Mesenteric fat pad (tissue), 1 donor: ENCODE results near the gene TMPRSS6. TPM values are rescaled to one million over a fixed set of nuclear protein-coding genes. Genes with fewer than 3 reads are reported as not detected.

Experiments
- DNase-seq: peaks from one replicate; pipeline ENCODE4 v3.0.0-alpha.2; 2020; ENCODE audit warnings: low spot score
- total RNA-seq: library from RNA; stranded (reverse); fragmentation: NEBNext Ultra II Directional; extraction: Animal tissue kit (Norgen Biotek cat#: 25700); gene quantifications from one replicate; pipeline ENCODE4 v1.2.1, GENCODE V29; 2021
- donor health status: DM: yes; HTN: yes; CAD: no.

TMPRSS6 gene
- total RNA-seq, 1 donor from 2014 or later, result not detected

DNA sequence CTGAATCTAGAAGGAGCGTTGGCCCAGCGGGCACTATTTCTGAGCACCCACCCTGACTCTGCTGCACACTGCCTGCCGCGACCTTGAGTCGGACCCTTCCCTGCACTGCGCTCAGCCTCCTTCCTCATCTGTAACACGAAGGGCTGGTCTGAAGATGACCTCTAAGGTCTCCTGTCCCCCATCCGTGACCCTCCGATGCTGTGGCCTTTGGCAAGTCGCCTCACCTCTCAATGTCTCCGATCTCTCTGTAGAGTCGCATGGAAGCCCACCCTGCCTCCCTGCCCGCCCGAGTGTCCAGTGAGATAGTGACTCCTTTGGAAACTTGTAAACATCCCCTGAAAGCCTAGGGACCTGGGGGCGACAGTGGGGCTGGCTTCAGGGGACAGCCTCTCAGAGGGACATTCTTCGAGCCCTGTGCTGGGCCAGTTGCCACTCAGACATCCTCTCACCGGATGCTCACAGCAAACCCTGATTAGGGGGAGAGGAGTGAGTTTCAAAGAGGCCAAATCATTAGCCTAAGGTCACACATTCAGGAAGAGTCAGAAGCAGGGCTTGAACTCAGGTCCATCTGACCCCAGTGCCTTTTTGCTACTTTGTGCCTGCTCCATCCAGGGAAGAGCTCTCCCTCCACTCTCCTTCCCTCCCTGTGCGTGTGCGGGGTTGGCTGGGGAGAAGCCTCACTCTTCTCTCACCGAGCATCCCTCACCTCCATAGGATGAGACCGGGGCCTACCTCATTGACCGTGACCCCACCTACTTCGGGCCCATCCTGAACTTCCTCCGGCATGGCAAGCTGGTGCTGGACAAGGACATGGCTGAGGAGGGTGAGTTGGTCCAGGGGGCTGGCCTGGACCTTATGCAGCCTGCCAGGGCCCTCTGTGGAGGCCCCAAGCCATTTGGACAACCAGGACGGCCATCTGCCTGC lies 56.9 kb downstream of the TMPRSS6 start:
- no peak for DNase-seq

DNA sequence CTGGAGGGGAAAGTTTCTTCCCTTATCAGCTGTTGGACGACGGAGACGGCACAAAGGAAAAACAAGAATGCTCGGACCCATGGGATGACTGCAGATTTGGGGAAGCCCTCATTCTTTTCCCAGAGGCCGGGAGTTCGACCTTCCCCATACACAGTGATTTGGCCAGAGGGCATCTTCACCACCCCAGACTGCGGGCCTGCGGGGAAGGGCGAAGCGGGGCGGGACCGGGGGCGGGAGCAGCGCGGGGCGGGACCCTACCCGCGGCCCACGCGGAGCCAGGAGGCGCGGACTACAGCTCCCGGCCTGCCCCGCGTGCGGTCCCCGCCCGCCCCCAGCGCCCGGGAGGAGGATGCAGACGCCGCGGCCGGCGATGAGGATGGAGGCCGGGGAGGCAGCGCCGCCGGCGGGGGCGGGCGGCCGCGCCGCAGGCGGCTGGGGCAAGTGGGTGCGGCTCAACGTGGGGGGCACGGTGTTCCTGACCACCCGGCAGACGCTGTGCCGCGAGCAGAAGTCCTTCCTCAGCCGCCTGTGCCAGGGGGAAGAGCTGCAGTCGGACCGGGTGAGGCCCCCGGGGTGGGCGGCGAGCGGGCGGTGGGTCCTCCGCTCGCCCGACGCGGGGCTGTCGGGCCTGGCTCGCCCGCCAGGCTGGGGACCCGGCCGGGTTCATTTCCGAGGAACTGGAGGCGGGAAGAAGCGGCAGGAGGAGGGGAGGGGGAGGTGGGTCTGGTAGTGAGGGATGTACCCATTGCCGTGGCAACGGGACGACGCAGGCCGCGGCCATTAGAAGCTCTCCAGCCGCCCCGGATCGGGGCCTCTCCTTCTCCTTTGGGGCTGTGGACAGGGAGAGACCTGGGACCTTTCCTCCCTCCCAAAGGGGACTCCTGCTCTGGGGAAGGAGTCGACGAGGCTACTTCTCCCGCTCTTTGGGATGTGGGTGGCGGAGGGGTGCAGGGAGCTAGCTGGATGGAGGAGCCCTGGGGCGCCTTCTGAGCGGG lies 57.8 kb downstream of the TMPRSS6 start, which contains the start of gene KCTD17:
Gene KCTD17, plus strand, starts transcription at position 352 of the 995 bp plus-strand sequence. Its CDS starts 19 bp downstream, at position 371.
- no peak for DNase-seq

DNA sequence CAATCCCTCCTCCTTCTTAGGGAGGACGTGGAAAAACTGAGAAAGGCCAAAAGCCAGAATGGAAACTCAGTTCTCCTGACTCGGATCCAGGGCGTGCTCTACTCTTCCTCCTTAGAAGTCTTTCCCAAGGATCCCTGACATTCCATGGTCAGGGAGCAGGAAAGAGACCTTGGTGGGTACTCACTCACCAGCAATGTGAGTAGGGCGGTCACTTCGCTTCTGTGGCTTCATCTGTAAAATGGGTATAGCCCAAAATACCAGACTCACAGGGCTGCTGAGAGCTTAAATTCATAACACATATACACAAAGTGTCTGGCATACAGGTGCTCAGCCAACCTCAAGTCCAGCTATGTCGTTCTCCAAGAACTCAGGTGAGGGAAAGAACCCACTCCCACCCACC lies 58.6 kb downstream of the TMPRSS6 start:
- DNase-seq, result no peak

DNA sequence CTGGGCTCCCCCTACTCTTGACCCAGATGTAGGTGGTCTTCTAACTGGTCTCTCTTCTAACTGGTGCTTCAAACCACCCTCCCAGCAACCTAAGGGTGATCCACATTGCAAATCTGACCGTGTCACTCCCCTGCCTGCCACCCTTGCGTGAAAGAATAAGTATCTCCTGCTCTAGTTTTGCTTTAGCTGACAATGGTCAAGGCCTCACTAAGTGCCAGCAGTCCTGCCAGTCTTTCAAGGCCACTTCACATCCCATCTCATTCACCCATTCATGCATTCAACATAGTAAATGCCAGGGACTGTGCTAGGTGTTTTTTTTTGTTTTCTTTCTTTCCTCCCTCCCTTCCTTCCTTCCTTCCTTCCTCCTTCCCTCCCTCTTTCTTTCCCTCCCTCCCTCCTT lies 60.3 kb downstream of the TMPRSS6 start:
- no peak for DNase-seq

DNA sequence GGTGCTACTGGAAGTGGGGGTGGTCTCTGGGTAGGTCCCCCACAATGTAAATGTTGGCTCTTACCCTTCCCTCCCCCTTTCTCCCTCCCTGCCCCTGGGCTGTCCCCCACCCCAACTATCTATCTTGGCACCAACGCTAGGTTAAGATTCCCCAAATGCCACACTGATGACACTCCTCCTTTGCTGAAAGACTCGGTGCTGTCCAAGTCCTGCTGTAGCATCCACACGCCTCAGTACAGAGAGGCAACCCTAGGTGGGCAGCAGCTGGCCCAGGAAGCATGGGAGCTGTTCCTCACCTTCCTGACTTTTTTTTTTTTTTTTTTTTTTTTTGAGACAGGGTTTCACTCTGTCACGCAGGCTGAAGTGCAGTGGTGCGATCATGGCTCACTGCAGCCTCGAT lies 61.4 kb downstream of the TMPRSS6 start:
- DNase-seq, result no peak

DNA sequence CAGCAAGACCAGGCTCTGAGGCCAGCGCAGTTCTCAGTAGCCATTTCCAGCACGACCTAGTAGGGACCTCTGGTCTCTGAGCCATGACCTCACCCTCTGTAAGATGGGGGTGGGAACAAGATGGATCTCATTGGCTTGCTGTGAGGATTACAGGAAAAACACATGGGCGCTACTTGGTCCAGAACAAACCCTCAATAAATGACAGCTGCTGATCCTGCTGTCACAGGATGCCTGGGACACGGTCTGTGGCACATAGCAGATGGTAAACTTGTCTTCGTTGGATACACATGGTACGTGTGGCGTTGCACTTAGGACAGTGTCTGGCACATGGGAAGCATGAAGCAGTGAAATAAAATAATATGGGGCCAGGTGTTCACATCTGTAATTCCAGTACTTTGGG lies 62.5 kb downstream of the TMPRSS6 start:
- no peak for DNase-seq

DNA sequence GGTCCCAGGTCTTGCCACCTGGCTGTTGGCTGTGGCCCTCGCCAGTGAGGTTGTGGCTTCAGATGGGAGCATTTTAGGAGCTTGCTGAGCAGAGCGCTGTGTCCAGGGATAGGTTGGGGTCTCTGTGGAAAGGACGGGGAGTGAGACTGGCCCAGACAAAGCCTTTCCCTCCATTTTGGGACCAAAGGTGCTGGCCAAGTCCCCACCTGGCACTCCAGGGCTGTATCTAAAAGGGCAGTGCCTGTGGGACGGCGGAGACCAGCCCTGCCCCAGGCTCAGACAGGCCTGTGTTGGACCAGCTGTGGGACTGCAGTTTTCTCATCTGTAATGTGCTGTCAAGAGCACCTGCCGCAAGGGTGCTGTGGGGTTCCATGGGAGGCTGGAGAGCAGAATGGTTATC lies 62.9 kb downstream of the TMPRSS6 start:
- DNase-seq, result no peak

DNA sequence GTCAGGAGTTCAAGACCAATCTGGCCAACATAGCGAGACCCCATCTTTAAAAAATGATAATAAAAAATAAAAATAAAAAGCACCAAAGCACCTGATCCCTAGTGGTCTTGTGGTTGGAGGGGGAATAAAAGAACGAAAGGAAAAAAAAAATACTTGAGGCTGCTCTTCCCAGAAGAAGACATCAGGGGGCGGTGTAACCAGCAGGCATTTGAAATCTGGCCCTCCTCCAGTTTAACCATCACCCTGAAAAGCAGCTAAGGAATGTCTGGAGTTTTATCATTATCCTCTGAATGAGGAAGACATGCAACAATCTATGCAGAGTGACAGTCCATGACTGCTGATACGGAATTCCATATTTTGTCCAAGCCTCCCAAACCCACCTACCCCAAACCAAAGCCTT lies 63.6 kb downstream of the TMPRSS6 start:
- DNase-seq, result no peak

DNA sequence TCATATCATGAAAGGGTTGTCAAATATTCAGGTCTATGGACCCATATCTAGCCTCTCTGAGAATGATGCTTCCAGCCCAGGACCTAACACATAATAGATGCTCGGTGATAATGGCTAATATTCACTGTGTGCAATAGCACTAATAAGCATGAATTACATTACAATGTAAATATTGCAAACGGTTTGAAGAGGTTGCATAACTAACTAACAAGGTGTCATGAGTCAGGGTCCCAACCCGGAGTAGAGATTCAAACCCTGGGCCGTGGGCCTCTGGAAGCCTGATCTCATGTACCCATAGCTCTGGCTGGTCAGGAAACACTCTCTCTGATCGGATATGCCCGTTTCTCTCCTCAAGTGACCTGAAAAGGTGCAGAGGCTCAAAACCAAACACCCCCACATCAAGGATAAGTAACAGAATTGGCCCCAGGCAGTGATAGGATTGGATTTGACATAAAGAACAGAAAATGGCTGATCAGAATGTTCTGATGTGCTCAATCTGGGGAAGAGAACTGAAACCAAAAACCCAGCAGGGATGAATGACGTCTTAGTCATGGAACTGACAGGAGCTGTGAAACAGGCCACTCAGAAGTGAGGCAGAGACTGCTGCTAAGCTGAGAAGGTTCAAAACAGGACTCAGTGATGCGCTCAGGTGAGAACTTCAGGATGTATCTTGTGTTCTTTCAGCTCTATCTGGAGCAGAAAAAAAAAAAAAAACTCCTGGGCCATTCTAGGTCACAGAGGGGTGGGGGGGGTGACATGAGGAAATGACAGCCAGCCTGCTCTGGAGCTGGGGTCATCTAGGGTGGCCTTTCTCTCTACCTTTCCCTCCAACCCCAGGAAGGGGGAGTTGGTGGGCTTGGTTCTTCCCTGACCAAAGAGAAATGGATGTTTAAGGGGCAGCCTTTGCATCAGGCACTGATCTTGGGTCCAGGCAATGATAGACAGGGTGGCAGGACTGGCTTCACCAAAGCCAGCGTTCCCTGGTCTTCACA lies 64.6 kb downstream of the TMPRSS6 start:
- DNase-seq, result no peak

DNA sequence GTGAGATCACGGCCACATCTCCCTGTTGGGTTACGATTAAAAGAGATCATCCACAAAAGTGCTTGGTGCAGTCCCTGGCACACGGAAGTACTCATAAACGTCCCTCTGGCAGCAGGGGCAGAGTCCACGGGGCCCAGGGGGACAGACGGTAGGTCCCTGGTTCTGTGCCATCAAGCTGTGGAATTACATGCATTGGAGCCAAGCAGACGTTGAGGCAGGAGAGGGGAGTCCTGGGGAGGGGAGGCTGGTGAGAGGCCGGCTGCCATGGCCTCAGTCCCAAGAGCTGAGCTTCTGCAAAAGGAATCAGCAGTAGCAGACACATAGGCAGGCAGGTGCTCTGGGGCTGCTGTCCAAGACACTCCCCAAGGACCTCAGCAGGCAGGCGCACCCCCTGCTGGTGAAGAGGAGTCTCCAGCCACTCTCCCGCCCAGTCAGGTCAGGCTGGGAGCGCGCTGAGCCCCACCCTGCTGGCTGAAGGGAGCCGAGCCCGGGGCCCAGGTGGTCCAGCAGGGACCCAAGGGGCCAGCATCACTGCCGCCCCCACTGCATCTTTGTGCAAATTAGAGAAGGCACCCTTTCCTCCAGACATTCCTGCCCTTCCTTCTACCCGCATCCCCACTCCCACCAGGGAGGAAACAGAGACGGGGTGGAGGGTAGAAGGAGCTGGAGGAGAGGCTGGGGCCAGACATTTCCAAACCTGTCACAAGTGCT lies 65.5 kb downstream of the TMPRSS6 start:
- DNase-seq, result no peak

DNA sequence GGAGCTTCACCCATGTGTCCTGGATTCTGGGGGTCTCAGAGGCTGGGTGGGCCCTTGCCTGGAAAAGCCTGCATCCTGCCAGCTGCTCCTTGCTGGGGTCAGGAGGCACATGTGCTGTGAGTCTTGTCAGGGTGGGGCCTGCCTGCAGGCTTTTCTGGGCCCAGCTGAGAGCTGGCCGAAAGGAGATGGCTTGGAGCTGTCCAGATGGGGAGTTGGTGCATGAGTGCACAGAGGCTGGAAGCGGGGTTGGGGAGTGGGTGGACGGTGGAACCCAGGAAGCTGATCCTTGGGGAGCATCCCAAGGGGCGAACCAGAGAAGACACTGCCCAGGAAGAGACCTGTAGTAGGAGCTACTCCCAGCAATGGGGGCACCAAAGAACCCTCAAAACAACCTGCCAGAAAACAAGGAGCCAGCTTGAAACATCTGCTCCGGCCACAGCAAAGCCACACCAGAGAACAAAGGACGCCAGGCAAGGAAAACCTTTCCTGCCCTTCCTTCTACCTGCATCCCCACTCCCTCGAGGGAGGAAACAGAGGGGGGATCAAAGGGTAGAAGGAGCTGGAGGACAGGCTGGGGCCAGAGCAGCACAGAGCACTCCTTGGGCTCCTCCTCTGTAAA lies 66.2 kb downstream of the TMPRSS6 start:
- no peak for DNase-seq

DNA sequence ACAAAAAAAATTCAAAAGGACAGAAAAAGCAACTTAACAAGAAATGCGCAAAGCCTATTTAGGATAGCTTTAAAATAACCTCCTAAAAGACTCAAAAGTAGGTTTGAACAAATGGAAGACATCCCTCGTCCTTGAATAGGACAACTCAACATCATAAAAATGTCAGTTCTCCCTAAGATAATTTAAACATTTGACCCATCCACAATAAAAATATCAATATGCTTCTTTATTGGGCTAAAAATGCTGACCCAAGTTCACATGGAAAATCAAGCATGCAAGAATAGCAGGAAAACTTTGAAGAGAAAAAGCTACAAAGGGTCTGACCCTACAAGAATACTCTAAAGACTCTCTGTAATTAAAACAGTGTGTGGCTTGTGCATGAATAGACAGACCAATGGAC lies 70.0 kb downstream of the TMPRSS6 start:
- DNase-seq, result no peak

DNA sequence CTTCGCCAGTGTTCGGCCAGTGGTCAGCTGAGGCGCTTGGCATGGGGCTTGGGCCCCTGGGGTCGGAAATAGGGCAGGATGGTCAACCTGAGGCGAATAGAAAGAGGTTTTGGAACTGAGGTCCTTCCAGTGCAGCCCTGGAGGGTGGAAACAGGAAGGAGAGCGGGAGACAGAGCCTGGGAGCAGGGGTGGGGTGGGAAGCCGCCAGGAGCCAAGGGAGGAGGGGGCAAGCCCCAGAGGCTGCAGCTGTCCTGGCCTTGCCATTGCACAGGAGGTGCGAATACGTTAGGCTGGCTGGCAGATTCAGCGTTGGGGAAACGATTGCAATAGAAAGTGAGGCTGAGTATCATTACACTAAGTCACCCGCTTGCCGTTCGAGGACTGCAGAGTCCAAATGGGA lies 71.8 kb downstream of the TMPRSS6 start:
- DNase-seq, result no peak

DNA sequence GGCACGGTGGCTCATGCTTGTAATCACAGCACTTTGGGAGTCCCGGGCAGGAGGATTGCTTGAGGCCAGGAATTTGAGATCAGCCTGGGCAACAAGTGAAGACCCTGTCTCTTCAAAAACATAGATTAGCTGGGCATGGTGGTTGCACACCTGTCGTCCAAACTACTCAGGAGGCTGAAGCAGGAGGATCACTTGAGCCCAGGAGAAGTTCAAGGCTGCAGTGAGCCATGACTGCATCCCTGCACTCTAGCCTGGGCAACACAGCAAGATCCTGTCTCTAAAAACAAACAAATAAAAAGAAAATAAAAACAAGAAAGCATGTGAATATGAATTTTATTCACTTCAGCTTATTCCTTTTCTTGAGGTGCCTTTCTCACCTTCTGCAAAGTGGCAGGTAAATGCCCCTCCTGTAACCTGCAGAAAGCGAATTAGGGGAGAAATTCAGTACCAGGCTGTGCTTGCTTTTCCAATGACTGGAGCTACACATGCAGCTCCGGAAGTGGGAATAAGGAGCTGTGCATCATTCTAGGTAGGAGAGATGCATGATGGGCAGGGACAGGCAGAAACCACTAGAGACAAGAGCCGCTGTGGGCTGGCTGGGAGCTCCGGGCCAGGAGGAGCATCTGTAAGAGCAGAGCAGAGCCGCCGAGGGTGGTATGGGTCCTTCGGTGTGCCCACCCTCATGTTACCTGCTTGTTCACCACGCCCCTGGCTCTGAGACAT lies 72.7 kb downstream of the TMPRSS6 start:
- no peak for DNase-seq

DNA sequence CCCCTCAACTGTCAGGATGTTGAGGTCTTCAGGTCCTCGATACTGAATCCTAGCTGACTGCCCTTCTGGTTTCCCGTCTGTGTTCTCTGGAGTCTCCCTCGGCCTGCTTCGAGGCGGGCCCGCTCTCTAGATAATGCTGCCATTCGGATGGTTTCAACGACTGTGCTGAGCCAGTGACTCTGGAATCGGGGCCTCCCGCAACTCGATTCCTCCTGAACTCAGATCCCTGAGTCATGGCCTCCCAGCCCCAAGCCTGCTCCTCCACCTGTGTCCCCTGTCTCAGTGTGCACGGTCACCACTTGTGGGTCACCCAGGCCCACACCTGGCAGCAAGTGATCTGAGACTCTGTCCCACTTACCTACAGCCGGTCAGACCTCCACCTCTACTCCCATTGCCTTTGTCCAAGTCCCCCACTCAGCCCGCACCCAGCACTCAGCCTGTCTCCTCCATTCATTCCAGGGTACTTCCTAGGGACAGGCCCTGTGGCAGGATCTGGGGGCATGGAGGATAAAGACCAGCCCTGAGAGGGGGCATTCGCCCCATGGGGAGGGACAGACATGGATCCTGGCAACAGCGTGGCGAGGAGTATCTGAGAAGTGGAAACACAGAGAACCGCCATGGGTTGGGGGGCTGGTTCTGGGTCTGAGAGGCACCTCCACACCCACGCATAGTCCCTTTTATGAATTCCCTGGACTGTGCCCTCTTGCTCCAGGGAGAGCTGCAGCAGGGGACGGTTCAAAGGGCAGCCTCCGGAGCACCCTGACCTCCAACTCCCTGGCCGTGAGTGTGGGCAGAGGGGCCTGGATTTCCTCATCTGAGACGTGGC lies 75.7 kb downstream of the TMPRSS6 start:
- DNase-seq, result no peak

DNA sequence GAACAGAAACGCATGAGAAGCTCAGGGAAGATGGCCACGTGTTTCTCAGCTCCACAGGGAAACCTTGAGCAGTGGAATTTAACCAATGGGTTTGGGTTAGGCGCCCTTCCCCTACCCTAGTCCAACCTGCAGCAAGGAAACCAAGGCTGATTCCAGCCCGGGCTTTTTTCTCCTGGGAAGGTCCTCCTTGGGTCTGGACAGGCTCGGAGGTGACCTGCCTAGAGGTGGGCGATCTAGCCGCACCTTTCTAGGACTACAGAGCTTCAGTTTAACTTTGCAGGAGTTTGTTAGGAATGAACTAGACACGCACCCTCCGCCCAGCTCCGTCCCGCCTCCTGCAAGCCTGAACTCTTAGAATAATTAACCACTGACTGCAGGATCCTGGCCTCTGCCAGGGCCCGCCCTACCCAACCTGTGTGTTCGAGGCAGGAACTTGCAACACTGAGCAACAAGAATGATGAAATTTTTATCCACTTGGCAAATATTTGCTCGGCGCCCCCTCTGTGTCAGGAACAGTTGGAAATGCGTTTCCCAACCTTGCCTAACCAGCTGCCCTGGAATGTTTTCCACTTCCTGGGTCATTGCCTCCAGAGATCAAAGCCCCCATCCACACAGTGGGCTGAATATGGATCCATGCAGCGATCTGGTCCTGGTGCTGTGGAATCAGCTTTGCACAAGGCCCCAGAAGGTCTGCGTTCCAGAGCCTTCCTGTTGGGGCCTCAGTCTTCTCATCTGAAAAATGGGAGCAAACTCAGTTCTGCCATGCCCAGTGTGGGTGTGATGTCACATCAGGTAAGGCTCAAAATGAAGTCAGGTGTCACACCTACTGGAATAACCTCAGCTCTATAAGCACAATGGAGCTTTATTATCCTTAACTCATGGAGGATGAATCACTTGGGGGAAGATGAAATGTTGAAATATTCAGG lies 76.7 kb downstream of the TMPRSS6 start:
- DNase-seq, result no peak

DNA sequence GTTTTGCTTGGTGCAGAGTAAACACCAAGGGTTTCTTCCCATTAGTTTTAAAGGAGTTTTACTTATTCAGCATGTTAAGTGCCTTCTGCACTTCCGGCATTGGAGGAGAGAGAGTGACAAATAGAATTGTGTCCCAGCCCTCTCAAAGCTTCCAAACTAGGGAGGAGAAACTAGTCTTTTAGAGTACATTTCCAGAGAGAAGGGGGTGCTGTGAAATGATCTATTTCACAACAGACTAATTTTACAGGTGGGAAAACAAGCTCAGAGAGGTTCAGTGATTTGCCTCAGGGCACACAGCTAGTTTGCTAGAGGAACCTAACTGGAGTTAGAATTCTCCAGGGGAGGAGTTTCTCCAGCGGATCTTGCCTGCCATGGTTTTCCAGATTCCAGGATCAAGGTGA lies 77.4 kb downstream of the TMPRSS6 start:
- no peak for DNase-seq
